ENCODE results near the gene RPTOR.

DNA sequence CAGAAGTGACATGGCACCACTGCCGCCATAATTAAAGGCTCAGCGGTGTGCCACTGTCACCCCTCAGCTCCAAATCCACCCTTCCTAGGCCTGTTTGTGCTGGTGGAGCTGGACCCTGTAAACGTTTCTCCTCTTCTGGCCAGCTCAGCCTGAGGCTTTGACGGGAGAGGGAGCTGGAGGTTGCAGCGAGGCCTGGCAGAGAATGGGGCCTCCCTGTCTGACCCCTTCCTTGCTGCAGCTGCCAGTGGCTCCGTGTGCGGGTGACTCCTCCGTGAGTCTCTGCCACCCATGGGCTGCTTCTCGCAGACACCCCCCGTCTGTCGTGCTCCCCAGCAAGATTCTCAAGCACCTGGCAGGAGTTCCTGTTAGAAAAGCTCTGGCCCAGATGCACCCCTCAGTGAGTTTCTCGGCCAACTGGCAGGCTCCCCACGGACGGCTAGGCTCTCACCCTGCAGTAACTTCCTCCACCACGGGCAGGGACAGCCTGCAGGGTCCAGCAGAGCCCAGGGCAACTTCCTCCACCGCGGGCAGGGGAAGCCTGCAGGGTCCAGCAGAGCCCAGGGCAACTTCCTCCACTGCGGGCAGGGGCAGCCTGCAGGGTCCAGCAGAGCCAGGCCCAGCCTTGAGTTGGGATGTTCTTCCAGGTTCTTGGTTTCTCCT lies 442.3 kb downstream of the RPTOR start:
- TF ChIP-seq EZH2 (IDR thresholded peaks at IDR 0.05; ENCODE audit: borderline replicate concordance, insufficient read depth, low read length, poor library complexity, severe bottlenecking) (no peak), RAD21 (conservative IDR thresholded peaks at IDR 0.05) (no peak), SMC3 (conservative IDR thresholded peaks at IDR 0.05; ENCODE audit: poor library complexity) (no peak), POLR2AphosphoS5 (IDR thresholded peaks at IDR 0.05) (no peak), MXI1 (conservative IDR thresholded peaks at IDR 0.05; ENCODE audit: poor library complexity, severe bottlenecking) (no peak)
- TF ChIP-seq, protein P1, sequence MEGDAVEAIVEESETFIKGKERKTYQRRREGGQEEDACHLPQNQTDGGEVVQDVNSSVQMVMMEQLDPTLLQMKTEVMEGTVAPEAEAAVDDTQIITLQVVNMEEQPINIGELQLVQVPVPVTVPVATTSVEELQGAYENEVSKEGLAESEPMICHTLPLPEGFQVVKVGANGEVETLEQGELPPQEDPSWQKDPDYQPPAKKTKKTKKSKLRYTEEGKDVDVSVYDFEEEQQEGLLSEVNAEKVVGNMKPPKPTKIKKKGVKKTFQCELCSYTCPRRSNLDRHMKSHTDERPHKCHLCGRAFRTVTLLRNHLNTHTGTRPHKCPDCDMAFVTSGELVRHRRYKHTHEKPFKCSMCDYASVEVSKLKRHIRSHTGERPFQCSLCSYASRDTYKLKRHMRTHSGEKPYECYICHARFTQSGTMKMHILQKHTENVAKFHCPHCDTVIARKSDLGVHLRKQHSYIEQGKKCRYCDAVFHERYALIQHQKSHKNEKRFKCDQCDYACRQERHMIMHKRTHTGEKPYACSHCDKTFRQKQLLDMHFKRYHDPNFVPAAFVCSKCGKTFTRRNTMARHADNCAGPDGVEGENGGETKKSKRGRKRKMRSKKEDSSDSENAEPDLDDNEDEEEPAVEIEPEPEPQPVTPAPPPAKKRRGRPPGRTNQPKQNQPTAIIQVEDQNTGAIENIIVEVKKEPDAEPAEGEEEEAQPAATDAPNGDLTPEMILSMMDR (IDR thresholded peaks at IDR 0.05; ENCODE audit: poor library complexity, severe bottlenecking): no peak
- TF ChIP-seq, protein P2, sequence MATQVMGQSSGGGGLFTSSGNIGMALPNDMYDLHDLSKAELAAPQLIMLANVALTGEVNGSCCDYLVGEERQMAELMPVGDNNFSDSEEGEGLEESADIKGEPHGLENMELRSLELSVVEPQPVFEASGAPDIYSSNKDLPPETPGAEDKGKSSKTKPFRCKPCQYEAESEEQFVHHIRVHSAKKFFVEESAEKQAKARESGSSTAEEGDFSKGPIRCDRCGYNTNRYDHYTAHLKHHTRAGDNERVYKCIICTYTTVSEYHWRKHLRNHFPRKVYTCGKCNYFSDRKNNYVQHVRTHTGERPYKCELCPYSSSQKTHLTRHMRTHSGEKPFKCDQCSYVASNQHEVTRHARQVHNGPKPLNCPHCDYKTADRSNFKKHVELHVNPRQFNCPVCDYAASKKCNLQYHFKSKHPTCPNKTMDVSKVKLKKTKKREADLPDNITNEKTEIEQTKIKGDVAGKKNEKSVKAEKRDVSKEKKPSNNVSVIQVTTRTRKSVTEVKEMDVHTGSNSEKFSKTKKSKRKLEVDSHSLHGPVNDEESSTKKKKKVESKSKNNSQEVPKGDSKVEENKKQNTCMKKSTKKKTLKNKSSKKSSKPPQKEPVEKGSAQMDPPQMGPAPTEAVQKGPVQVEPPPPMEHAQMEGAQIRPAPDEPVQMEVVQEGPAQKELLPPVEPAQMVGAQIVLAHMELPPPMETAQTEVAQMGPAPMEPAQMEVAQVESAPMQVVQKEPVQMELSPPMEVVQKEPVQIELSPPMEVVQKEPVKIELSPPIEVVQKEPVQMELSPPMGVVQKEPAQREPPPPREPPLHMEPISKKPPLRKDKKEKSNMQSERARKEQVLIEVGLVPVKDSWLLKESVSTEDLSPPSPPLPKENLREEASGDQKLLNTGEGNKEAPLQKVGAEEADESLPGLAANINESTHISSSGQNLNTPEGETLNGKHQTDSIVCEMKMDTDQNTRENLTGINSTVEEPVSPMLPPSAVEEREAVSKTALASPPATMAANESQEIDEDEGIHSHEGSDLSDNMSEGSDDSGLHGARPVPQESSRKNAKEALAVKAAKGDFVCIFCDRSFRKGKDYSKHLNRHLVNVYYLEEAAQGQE (IDR thresholded peaks at IDR 0.05; ENCODE audit: borderline replicate concordance): no peak
